PC-9 (cell line): Measurements from ENCODE around the gene CCNA1.

Experiments
- EZH2 ChIP-seq: fragments of 200-600 bp; sonication (generic); IDR thresholded peaks from 2 replicates; pipeline ENCODE4 v1.8.0; 2017; ENCODE audit warnings: antibody characterized with exemption, low read depth
- TF ChIP-seq, protein P1 (sequence below): fragments of 200-600 bp; sonication (generic); conservative IDR thresholded peaks from 2 replicates; pipeline ENCODE4 v1.6.1; 2017; ENCODE audit warnings: mixed run types, antibody characterized with exemption, mild to moderate bottlenecking, moderate library complexity

DNA sequence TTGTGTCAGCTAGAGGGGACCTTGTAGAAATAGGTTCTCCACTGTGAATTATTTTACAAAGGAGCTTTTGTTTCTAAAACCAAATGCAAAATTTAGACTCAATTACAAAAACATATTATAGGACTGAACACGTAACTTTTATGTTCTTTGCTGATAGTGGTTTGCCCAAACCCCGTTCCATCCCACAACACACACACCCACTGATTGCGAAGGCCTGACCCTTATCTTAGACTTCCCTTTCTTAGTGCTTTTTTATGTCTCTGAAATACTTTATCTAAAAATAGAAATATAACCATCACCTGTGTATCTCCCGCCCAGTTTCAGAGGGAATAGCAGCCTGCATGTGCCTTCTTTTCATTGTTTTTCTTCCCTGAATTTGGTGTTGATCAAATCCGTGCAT, 13.0 kb downstream of the CCNA1 start:
- TF ChIP-seq, protein P1, sequence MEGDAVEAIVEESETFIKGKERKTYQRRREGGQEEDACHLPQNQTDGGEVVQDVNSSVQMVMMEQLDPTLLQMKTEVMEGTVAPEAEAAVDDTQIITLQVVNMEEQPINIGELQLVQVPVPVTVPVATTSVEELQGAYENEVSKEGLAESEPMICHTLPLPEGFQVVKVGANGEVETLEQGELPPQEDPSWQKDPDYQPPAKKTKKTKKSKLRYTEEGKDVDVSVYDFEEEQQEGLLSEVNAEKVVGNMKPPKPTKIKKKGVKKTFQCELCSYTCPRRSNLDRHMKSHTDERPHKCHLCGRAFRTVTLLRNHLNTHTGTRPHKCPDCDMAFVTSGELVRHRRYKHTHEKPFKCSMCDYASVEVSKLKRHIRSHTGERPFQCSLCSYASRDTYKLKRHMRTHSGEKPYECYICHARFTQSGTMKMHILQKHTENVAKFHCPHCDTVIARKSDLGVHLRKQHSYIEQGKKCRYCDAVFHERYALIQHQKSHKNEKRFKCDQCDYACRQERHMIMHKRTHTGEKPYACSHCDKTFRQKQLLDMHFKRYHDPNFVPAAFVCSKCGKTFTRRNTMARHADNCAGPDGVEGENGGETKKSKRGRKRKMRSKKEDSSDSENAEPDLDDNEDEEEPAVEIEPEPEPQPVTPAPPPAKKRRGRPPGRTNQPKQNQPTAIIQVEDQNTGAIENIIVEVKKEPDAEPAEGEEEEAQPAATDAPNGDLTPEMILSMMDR: no peak
- no peak for TF ChIP-seq EZH2
